SH-SY5Y (cell line): ENCODE measurements around the gene WFDC1.

Experiments
- GATA2 ChIP-seq: IDR thresholded peaks from 2 replicates; pipeline ENCODE4 v1.6.1; 2011; ENCODE audit warnings: mild to moderate bottlenecking, low read depth, low read length
- GATA3 ChIP-seq: IDR thresholded peaks from 2 replicates; pipeline ENCODE4 v1.6.1; 2011; ENCODE audit warnings: low read depth, mild to moderate bottlenecking, low read length, moderate library complexity

GRCh38 chr16:84379008-84379708 is 84.5 kb downstream of the WFDC1 start:
- TF ChIP-seq GATA2 (no peak), GATA3 (no peak)
